Gastrocnemius medialis (tissue), 4 donors: ENCODE measurements around the gene CEMP1. TPM values are rescaled to one million over a fixed set of nuclear protein-coding genes. Genes with fewer than 3 reads are reported as not detected.
A peak's percentile ranks its signal among the peaks of the same experiment; 100 is the strongest.
"Not testable (repeated sequence)": the region's sequence is repeated elsewhere in the genome, so short reads cannot be mapped to it uniquely, and the experiment has no call there.

Experiments used
- ATAC-seq, 2 donors: fragments of 150-250 bp; one replicate each; pipeline ENCODE4 v1.9.1; 2016
- DNase-seq, 2 donors: peaks; one replicate each; pipeline ENCODE4 v3.0.0-alpha.2; 2019
- H3K27ac ChIP-seq, 4 donors: fragments of 200-600 bp; sonication (generic); 1 replicate in 1 of 4; 2 replicates in 3 of 4; pipeline ENCODE4 v1.5.1; 2016 to 2018; ENCODE audit warnings: mild to moderate bottlenecking in 2 of 4, moderate library complexity in 1 of 4
- H3K27me3 ChIP-seq, 3 donors: fragments of 200-600 bp; sonication (generic) in 2 of 3; 1 replicate in 1 of 3; 2 replicates in 2 of 3; pipeline versions ENCODE4 v1.5.1 to v1.6.0; 2016 to 2019; ENCODE audit warnings: mild to moderate bottlenecking in 1 of 3, moderate library complexity in 1 of 3
- H3K36me3 ChIP-seq, 2 donors: fragments of 200-600 bp; sonication (generic) in 1 of 2; one replicate each; pipeline ENCODE4 v1.5.1; 2017 to 2018
- H3K4me1 ChIP-seq, 2 donors: fragments of 200-600 bp; sonication (generic) in 1 of 2; one replicate each; pipeline ENCODE4 v1.5.1; 2016 to 2017; ENCODE audit warnings: mild to moderate bottlenecking in 2 of 2
- H3K4me3 ChIP-seq, 4 donors: fragments of 200-600 bp; sonication (generic) in 3 of 4; 1 replicate in 1 of 4; 2 replicates in 3 of 4; pipeline ENCODE4 v1.5.1; 2016 to 2019; ENCODE audit warnings: mild to moderate bottlenecking in 2 of 4
- H3K9me3 ChIP-seq, 3 donors: fragments of 200-600 bp; sonication (generic) in 2 of 3; 1 replicate in 1 of 3; 2 replicates in 2 of 3; pipeline ENCODE4 v1.5.1; 2016 to 2019
- POLR2A ChIP-seq, 2 donors: fragments of 450-650 bp; IDR thresholded peaks; one replicate each; pipeline ENCODE4 v1.6.1; 2017; ENCODE audit warnings: antibody characterized with exemption in 2 of 2, mild to moderate bottlenecking in 2 of 2, moderate library complexity in 2 of 2
- in situ Hi-C, 4 donors: fragments of 200-750 bp; cut with MboI; loops; one replicate each; pipeline versions ENCODE4 v1.15.0 to v1.8.0; 2017; ENCODE audit warnings: low sequenced_read_pairs in 4 of 4
- intact Hi-C: fragments of 100-400 bp; cut with DNase I; formaldehyde crosslinking; loops from one replicate; pipeline ENCODE4 v1.15.1; 2023; ENCODE audit warnings: low total_unique reads
- total RNA-seq, 4 donors: library from RNA; depleted of rRNA; stranded (reverse); fragments of >200 nt; gene quantifications; one replicate each; pipeline versions ENCODE4 v1.1.0 to v1.2.3, GENCODE V29; 2016
- TF ChIP-seq, protein P1 (sequence below), 5 experiments: fragments of 450-650 bp in 3 of 5; fragments of 200-600 bp in 2 of 5; sonication (generic) in 2 of 5; IDR thresholded peaks in 4 of 5; conservative IDR thresholded peaks in 1 of 5; 1 replicate in 4 of 5; 2 replicates in 1 of 5; pipeline ENCODE4 v1.5.1; 2016 to 2019; ENCODE audit warnings: antibody characterized with exemption in 5 of 5, mild to moderate bottlenecking in 3 of 5, moderate library complexity in 3 of 5

Gene CEMP1
- total RNA-seq, 4 donors from 2014 or later: not detected

DNA sequence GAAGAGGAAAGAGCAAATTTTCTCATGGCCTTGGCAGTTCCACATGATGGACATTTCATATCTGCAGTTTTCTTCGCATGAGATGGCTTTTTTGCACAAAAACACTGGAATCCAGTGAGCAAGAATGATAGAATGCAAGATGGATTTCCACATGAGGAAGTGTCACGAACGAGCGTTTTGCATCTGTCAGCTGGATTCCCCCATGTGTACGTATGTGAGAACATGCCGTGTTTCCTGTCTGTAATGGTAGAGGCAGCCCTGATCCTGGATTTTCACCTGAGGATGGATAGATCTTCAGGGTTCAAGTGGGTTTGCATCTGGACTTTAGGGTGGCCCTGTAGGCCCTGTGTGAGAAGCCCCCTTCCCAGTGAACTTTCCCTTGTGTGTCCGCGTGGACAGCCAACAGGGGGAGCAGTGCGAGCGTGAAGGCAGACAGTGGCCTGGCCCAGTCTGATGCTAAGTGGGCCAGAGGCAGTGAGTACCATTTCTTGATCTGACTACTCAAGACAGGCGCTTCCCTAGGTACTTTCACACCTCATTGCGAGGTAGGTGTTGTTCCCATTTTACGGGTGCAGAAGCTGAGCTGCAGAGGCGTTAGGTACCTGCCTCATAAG lies 8.7 kb upstream of the CEMP1 start:
- H3K27me3 ChIP-seq, H3K9me3 ChIP-seq, H3K36me3 ChIP-seq, H3K4me3 ChIP-seq, ATAC-seq, in situ Hi-C loops: not testable (repeated sequence)
- intact Hi-C loops: loop anchor here (10.0 kb wide), 4 partner anchors 55 to 595 kb away; partner anchors contain the start of genes MSRB1 and ZNF598
- TF ChIP-seq, protein P1, sequence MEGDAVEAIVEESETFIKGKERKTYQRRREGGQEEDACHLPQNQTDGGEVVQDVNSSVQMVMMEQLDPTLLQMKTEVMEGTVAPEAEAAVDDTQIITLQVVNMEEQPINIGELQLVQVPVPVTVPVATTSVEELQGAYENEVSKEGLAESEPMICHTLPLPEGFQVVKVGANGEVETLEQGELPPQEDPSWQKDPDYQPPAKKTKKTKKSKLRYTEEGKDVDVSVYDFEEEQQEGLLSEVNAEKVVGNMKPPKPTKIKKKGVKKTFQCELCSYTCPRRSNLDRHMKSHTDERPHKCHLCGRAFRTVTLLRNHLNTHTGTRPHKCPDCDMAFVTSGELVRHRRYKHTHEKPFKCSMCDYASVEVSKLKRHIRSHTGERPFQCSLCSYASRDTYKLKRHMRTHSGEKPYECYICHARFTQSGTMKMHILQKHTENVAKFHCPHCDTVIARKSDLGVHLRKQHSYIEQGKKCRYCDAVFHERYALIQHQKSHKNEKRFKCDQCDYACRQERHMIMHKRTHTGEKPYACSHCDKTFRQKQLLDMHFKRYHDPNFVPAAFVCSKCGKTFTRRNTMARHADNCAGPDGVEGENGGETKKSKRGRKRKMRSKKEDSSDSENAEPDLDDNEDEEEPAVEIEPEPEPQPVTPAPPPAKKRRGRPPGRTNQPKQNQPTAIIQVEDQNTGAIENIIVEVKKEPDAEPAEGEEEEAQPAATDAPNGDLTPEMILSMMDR (IDR thresholded peaks at IDR 0.05 in 4 of 5, conservative IDR thresholded peaks at IDR 0.05 in 1 of 5): peak in 3 of 5 experiments; percentile 30 to 59 (median 40)
- Histone ChIP-seq H3K27ac (peak overlapping the region in 2 of 4 donors; percentile 33 to 57), H3K4me1 (peaks cover 25 to 38% of the 10 kb centered on the region in 2 donors)
- DNase-seq: peak; percentile 10 to 47

DNA sequence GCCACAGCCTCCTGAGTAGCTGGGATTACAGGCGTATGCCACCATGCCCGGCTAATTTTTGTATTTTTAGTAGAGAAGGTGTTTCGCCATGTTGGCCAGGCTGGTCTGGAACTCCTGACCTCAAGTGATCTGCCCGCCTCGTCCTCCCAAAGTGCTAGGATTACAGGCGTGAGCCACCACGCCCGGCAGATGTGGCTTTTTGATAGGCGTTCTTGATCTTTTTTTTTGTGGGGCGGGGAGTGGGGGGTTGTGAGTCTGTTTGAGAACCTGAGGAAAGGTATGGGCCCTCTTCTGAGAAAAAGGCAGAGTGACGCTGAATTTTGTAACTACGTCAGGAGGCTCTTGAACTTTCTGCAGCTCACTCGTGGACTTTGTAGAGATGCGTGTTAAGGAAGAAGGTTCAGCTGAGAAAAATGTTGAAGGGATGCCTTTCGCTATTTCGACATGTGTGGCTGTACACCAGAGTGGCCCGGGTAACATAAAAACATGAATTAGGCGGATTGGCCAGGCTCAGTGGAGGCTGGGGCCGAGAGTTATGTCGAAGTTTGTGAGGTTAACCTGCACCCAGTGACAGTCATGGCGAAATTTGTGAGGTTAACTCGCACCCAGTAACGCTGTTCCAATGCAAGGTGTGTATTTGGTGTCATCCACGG lies 8.1 kb upstream of the CEMP1 start:
- intact Hi-C loops: loop anchor here (10.0 kb wide), 4 partner anchors 55 to 595 kb away; partner anchors contain the start of genes MSRB1 and ZNF598
- H3K9me3 ChIP-seq, DNase-seq, H3K36me3 ChIP-seq, in situ Hi-C loops, ATAC-seq, H3K27me3 ChIP-seq: not testable (repeated sequence)
- peak overlapping the region; percentile 37 to 80 (median 60) for H3K27ac ChIP-seq
- H3K4me3 ChIP-seq: peak overlapping the region in 3 of 4 donors; percentile 52 to 81 (median 64)
- H3K4me1 ChIP-seq: peaks cover 25 to 38% of the 10 kb centered on the region in 2 donors

DNA sequence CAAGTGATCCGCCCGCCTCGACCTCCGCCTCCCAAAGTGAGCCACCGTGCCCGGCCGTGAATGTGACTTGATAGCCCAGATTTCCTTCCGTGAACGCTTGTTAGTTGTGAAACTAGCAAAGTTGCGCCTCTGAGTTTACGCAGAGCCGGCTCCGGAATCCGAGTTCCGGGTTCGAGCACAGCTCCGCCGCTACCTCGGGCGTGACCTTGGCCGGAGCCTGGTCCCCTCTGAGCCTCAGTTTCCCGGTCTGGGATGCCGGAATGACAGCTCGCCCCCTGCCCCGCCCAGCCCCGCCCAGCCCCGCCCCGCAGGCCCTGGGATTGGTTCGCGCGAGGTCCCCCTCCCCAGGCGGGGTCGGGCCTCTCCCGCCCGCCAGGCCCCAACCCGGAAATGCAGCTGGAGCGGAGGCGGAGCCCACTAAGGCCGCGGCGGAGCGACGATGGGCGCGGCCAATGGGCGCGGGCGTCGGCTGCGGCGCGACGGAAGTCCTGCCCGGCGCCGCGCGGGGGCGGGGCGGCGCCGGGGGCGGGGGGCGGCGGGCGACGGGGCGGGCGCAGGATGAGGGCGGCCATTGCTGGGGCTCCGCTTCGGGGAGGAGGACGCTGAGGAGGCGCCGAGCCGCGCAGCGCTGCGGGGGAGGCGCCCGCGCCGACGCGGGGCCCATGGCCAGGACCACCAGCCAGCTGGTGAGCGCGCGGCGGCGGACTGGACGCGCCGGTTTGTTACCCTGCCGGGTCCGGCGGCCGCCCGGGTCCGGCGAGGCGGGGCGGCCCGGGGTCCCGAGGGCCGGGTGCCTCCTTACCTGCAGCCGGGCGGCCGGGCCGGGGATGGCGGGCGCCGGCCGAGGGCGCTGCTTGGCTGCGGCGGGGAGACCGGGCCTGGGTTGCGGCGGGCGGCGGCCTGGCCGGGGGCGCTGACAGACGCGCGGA lies 6.5 kb upstream of the CEMP1 start, which contains the start of gene PDPK1:
Gene PDPK1, plus strand, starts transcription at position 571 of the 929 bp plus-strand sequence. Its CDS starts 92 bp downstream, at position 663.
- Histone ChIP-seq H3K4me1 (peaks cover 25 to 38% of the 10 kb centered on the region in 2 donors), H3K4me3 (peak within 1 kb of the TSS; percentile 52 to 81 (median 72)), H3K27ac (peak within 1 kb of the TSS; percentile 74 to 95 (median 92)), H3K27me3 (no peaks in the 10 kb centered on the region), H3K9me3 (no peaks in the 10 kb centered on the region), H3K36me3 (no peaks in the 10 kb centered on the region)
- DNase-seq (peak; percentile 90 to 94), ATAC-seq (peak; percentile 79 to 86)
- in situ Hi-C loops: no loop called here
- intact Hi-C loops: loop anchor here (10.0 kb wide), 4 partner anchors 57 to 593 kb away; partner anchors contain the start of genes MSRB1 and ZNF598
- TF ChIP-seq, protein P1 (IDR thresholded peaks at IDR 0.05 in 4 of 5, conservative IDR thresholded peaks at IDR 0.05 in 1 of 5): peak in 1 of 5 experiments; percentile 15
- TF ChIP-seq POLR2A (IDR thresholded peaks at IDR 0.05): peak; percentile 49 to 78

DNA sequence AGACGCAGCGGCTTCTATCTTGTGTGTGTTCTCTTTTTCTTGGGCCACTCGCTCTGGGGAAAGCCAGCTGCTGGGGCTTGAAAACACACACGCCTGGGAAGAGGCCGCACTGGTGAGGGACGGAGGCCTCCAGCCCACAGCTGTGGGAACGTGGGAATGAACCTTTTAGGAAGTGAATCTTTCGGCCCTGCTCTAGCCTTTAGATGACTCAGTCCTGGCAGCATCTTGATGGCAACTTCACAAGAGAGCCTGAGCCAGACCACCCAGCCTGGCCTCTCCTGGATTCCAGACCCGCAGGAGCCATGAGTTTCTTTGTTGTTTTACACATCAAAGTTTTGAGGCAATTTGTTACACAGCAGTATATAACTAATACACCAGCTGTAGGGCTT lies 4.4 kb upstream of the CEMP1 start:
- no peaks in the 10 kb centered on the region for H3K9me3 ChIP-seq
- no peak for TF ChIP-seq POLR2A (IDR thresholded peaks at IDR 0.05)
- TF ChIP-seq, protein P1 (IDR thresholded peaks at IDR 0.05 in 4 of 5, conservative IDR thresholded peaks at IDR 0.05 in 1 of 5): no peak
- H3K27me3 ChIP-seq: no peaks in the 10 kb centered on the region
- H3K27ac ChIP-seq: peak overlapping the region; percentile 74 to 95 (median 92)
- H3K36me3 ChIP-seq: no peaks in the 10 kb centered on the region
- peaks cover 19 to 35% of the 10 kb centered on the region in 2 donors for H3K4me1 ChIP-seq
- in situ Hi-C loops: no loop called here
- intact Hi-C loops: loop anchor here (10.0 kb wide), 4 partner anchors 59 to 591 kb away; partner anchors contain the start of genes MSRB1 and ZNF598
- DNase-seq: peak; percentile 14 to 51
- H3K4me3 ChIP-seq: no peak overlapping the region
- ATAC-seq: no peak

DNA sequence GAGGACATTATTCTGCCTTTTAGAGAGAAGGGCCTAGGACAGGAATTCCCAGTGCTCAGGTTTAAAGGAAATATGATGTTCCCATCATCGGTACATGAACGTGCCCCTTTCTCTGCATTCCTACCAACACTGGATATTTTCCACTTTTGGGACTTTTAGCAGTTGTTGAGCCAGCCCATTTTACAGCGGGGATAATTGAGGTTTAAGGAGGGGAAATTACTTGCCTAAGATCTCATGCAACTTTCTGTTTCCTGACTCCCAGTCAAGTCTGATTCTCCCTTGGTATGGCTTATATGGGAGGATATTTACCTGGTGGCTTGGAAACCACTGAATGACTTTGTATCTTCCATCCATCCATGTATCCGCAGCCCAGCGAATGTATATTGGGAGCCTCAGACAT lies 3.1 kb upstream of the CEMP1 start:
- H3K9me3 ChIP-seq, DNase-seq, H3K4me3 ChIP-seq, H3K27me3 ChIP-seq, ATAC-seq, H3K36me3 ChIP-seq, in situ Hi-C loops: not testable (repeated sequence)
- Histone ChIP-seq H3K4me1 (peaks cover 8 to 22% of the 10 kb centered on the region in 2 donors), H3K27ac (peak overlapping the region in 1 of 4 donors; percentile 14)
- intact Hi-C loops: loop anchor here (5.0 to 10.0 kb wide), 5 partner anchors 60 to 590 kb away; partner anchors contain the start of genes MSRB1, SRRM2 and ZNF598
